HEK293 (cell line): ENCODE data around the gene ME3.

Experiments
- CTCF ChIA-PET: fragments of 350-600 bp; formaldehyde crosslinking; extraction: SDS; loops from one replicate; lab custom pipeline; 2021; ENCODE audit warnings: antibody characterized with exemption; lab: Yijun Ruan, JAX
- POLR2A ChIA-PET: fragments of 300-600 bp; formaldehyde crosslinking; extraction: SDS; loops from one replicate; lab custom pipeline; 2020; ENCODE audit warnings: antibody characterized with exemption, inconsistent platforms; lab: Yijun Ruan, JAX
- H3K27ac ChIP-seq: fragments of 200-500 bp; sonication (Bioruptor generic); 2 replicates; pipeline ENCODE4 v1.5.1; 2014; ENCODE audit warnings: low read depth, low read length, control low read depth, inconsistent platforms; ENCODE audit errors: extremely low read depth
- H3K36me3 ChIP-seq, 2 experiments: fragments of 200-500 bp in 1 of 2; sonication (Bioruptor generic) in 1 of 2; 1 replicate in 1 of 2; 2 replicates in 1 of 2; pipeline ENCODE4 v1.5.1; 2014 to 2017; ENCODE audit warnings: inconsistent platforms in 2 of 2, low read length in 2 of 2; ENCODE audit not compliant: control insufficient read depth in 2 of 2, insufficient read depth in 1 of 2
- H3K4me1 ChIP-seq: fragments of 200-500 bp; sonication (Bioruptor generic); 2 replicates; pipeline ENCODE4 v1.5.1; 2014; ENCODE audit warnings: mild to moderate bottlenecking, low read length, inconsistent platforms; ENCODE audit not compliant: control insufficient read depth, insufficient read depth
- H3K4me3 ChIP-seq: 2 replicates; pipeline ENCODE4 v1.5.1; 2011; ENCODE audit warnings: low read depth, mild to moderate bottlenecking, control low read depth, low read length, moderate library complexity
- H3K9me3 ChIP-seq: fragments of 200-500 bp; sonication (Bioruptor generic); 2 replicates; pipeline ENCODE4 v1.5.1; 2014; ENCODE audit warnings: low read depth, low read length, inconsistent platforms; ENCODE audit not compliant: control insufficient read depth, insufficient read depth
- GLI2 ChIP-seq: fragments of 450-650 bp; formaldehyde crosslinking; IDR thresholded peaks from 2 replicates; pipeline ENCODE4; 2017; ENCODE audit warnings: missing biosample characterization, missing genetic modification characterization, low read depth, borderline replicate concordance
- GLI4 ChIP-seq: fragments of 450-650 bp; formaldehyde crosslinking; IDR thresholded peaks from 2 replicates; pipeline ENCODE4 v1.5.1; 2016; ENCODE audit warnings: missing biosample characterization, missing genetic modification characterization
- SP3 ChIP-seq: fragments of 450-650 bp; formaldehyde crosslinking; IDR thresholded peaks from 2 replicates; pipeline ENCODE4 v1.5.1; 2016; ENCODE audit warnings: missing biosample characterization, missing genetic modification characterization
- ZBTB11 ChIP-seq: fragments of 450-650 bp; formaldehyde crosslinking; conservative IDR thresholded peaks from 2 replicates; pipeline ENCODE4 v1.5.1; 2016; ENCODE audit warnings: low read depth, missing biosample characterization, missing genetic modification characterization
- ZNF155 ChIP-seq: fragments of 450-650 bp; formaldehyde crosslinking; IDR thresholded peaks from 2 replicates; pipeline ENCODE4 v1.5.1; 2016; ENCODE audit warnings: missing biosample characterization, missing genetic modification characterization
- ZNF169 ChIP-seq: fragments of 450-650 bp; formaldehyde crosslinking; IDR thresholded peaks from 2 replicates; pipeline ENCODE4 v1.5.1; 2016; ENCODE audit warnings: missing biosample characterization, missing genetic modification characterization
- ZNF175 ChIP-seq: fragments of 450-650 bp; formaldehyde crosslinking; IDR thresholded peaks from 2 replicates; pipeline ENCODE4 v1.5.1; 2016; ENCODE audit warnings: missing biosample characterization, missing genetic modification characterization
- ZNF239 ChIP-seq: fragments of 450-650 bp; formaldehyde crosslinking; IDR thresholded peaks from 2 replicates; pipeline ENCODE4 v1.5.1; 2016; ENCODE audit warnings: missing biosample characterization, missing genetic modification characterization
- ZNF248 ChIP-seq: fragments of 450-650 bp; formaldehyde crosslinking; IDR thresholded peaks from 2 replicates; pipeline ENCODE4 v1.5.1; 2017; ENCODE audit warnings: missing biosample characterization, missing genetic modification characterization
- ZNF398 ChIP-seq: fragments of 450-650 bp; formaldehyde crosslinking; IDR thresholded peaks from 2 replicates; pipeline ENCODE4 v1.5.1; 2017; ENCODE audit warnings: missing biosample characterization, missing genetic modification characterization
- ZNF521 ChIP-seq: fragments of 450-650 bp; formaldehyde crosslinking; IDR thresholded peaks from 2 replicates; pipeline ENCODE4 v1.5.1; 2017; ENCODE audit warnings: missing biosample characterization, mild to moderate bottlenecking, missing genetic modification characterization
- ZNF621 ChIP-seq: fragments of 450-650 bp; formaldehyde crosslinking; IDR thresholded peaks from 2 replicates; pipeline ENCODE4 v1.5.1; 2017; ENCODE audit warnings: missing biosample characterization, missing genetic modification characterization
- ZNF692 ChIP-seq: fragments of 450-650 bp; formaldehyde crosslinking; IDR thresholded peaks from 2 replicates; pipeline ENCODE4 v1.5.1; 2016; ENCODE audit warnings: missing biosample characterization, missing genetic modification characterization
- ZNF701 ChIP-seq: fragments of 450-650 bp; formaldehyde crosslinking; IDR thresholded peaks from 2 replicates; pipeline ENCODE4 v1.5.1; 2016; ENCODE audit warnings: missing biosample characterization, missing genetic modification characterization
- ZNF768 ChIP-seq: fragments of 450-650 bp; formaldehyde crosslinking; IDR thresholded peaks from 2 replicates; pipeline ENCODE4 v1.5.1; 2018; ENCODE audit warnings: missing biosample characterization, mild to moderate bottlenecking, missing genetic modification characterization
- ZNF777 ChIP-seq: fragments of 450-650 bp; formaldehyde crosslinking; IDR thresholded peaks from 2 replicates; pipeline ENCODE4 v1.5.1; 2017; ENCODE audit warnings: missing biosample characterization, missing genetic modification characterization, borderline replicate concordance

ME3 gene

GRCh38 chr11:86510097-86510496 lies 162.3 kb downstream of the ME3 start (continued):
- no peak for TF ChIP-seq ZBTB11 (tag by site-specific recombination)
- no peak for TF ChIP-seq ZNF248
- no peak for TF ChIP-seq ZNF701 (tag by site-specific recombination)

- Histone ChIP-seq H3K27ac (no peak overlapping the region), H3K4me3 (no peak overlapping the region), H3K9me3 (no peaks in the 10 kb centered on the region), H3K36me3 (no peaks in the 10 kb centered on the region), H3K4me1 (no peaks in the 10 kb centered on the region)
- ChIA-PET CTCF (interaction anchor here (0.7 kb wide), 1 partner anchor 8 kb away, joined by 4 read pairs; no protein-coding TSS in a partner anchor), POLR2A (no interaction called here)
- TF ChIP-seq ZNF621 (no peak), ZNF155 (tag by site-specific recombination) (no peak), ZNF175 (no peak), ZNF692 (no peak), SP3 (tag by site-specific recombination) (no peak), ZNF777 (tag by site-specific recombination) (no peak), ZNF398 (tag by site-specific recombination) (no peak), ZNF521 (tag by site-specific recombination) (no peak), ZNF768 (tag by site-specific recombination) (no peak), ZNF239 (tag by site-specific recombination) (no peak), ZNF169 (tag by site-specific recombination) (no peak), ZBTB11 (tag by site-specific recombination) (no peak), GLI4 (no peak), GLI2 (tag by site-specific recombination) (no peak)
Measured at GRCh38 chr11:86509588-86509974, 162.8 kb downstream of the ME3 start.
